ENCODE measurements around the gene NUP188. TPM values are rescaled to one million over a fixed set of nuclear protein-coding genes. Genes with fewer than 3 reads are reported as not detected.

Gene NUP188
- total RNA-seq (2014; rRNA removed; shearing (Covaris generic)) = 81.3 and 87.9 TPM in 2 replicates

- peaks cover 7% of the 10 kb centered on the region; the same call in 1 of the 2 replicates for H3K36me3 ChIP-seq (replicated peaks; ENCODE audit: control insufficient read depth, insufficient read depth, low read length)
- peak; percentile 100 for DNase-seq
- H3K27me3 ChIP-seq (ENCODE audit: control insufficient read depth, insufficient read depth, low read length) = no peaks in the 10 kb centered on the region
- peak within 1 kb of the TSS; percentile 100 for H3K4me3 ChIP-seq (ENCODE audit: insufficient read depth, low read depth, low read length)
Measured at GRCh38 chr9:128947527-128948301, at the start of gene NUP188, which contains the start of gene DOLK. Gene NUP188, plus strand, starts transcription at chr9:128947699. Its CDS starts 21 bp downstream, at chr9:128947720. Gene DOLK, minus strand, starts transcription at chr9:128947603. Its CDS starts 300 bp downstream, at chr9:128947303.

DNA sequence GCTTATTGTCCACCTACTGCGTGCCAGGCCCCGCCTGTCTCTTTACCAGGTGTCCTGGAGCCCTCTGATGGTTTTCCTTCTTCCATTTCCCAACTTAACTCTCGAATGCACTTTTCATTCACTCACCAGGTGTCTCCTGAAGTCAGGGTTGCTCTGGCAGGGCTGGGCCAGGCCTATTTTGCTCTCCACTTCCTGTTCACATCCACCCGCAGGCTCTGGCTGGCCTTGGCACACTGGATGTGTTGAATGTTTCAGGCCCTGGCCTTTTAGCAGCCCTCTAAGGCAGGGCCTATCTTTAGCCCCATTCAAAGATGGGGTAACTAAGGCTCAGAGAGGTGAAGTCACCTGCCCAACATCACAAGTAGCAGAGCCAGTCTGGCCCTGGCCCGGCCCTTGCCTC is 49.1 kb upstream of the NUP188 start:
- H3K36me3 ChIP-seq (replicated peaks; ENCODE audit: control insufficient read depth, insufficient read depth, low read length) = peaks cover 2% of the 10 kb centered on the region

GRCh38 chr9:128898845-128899565 is 48.5 kb upstream of the NUP188 start:
- peaks cover 2% of the 10 kb centered on the region; the same call in 1 of the 2 replicates for H3K36me3 ChIP-seq (replicated peaks; ENCODE audit: control insufficient read depth, insufficient read depth, low read length)

More for the DNA sequence above, 49.1 kb upstream of the NUP188 start:
- DNase-seq = no peak
- H3K4me3 ChIP-seq (ENCODE audit: insufficient read depth, low read depth, low read length) = no peak overlapping the region
- H3K27me3 ChIP-seq (ENCODE audit: control insufficient read depth, insufficient read depth, low read length) = no peaks in the 10 kb centered on the region

DNA sequence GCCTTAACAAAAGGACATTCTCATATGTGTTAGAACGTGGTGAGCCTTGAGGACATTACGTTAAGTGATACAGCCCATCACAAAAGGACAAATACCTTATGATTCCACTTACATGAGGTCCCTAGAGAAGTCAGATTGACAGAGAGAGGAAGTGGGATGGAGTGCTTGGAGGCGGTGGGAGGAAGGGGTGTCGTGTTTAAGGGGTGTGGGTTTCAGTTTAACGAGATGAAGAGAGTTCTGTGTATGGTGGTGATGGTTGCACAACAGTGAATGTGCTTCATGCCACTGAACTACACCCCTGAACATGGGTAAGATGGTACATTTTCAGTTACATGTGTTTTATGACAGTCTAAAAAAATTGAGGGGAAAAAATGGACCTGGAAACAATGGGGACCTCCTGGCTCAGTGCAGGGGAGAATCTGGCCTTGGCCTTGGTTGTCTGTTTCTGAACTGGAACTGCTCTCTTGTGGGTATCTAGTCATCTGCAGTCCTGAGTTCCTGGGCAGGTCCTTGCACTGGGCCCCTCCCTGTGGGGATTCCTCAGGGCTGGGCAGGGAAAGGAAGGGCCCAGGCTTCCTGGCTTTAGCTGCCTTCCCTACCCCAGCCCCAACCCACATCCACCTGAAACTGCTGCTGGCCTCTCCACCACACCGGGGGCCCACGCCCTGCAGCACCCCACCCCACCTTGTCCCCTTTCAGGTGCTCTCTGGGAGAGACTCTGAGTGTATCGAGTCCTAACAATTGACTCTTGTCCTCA is 47.8 kb upstream of the NUP188 start:
- peaks cover 2% of the 10 kb centered on the region; the same call in 1 of the 2 replicates for H3K36me3 ChIP-seq (replicated peaks; ENCODE audit: control insufficient read depth, insufficient read depth, low read length)
- no peak for DNase-seq

More at GRCh38 chr9:128898845-128899565, 48.5 kb upstream of the NUP188 start:
- Histone ChIP-seq H3K4me3 (ENCODE audit: insufficient read depth, low read depth, low read length) (no peak overlapping the region), H3K27me3 (ENCODE audit: control insufficient read depth, insufficient read depth, low read length) (no peaks in the 10 kb centered on the region)
- DNase-seq = no peak

GRCh38 chr9:128901379-128901778 is 46.1 kb upstream of the NUP188 start:
- H3K36me3 ChIP-seq (replicated peaks; ENCODE audit: control insufficient read depth, insufficient read depth, low read length) = no peaks in the 10 kb centered on the region; the same call in 1 of the 2 replicates
- no peaks in the 10 kb centered on the region for H3K27me3 ChIP-seq (ENCODE audit: control insufficient read depth, insufficient read depth, low read length)
- H3K4me3 ChIP-seq (ENCODE audit: insufficient read depth, low read depth, low read length) = no peak overlapping the region
- no peak for DNase-seq

More for the DNA sequence above, 47.8 kb upstream of the NUP188 start:
- no peaks in the 10 kb centered on the region for H3K27me3 ChIP-seq (ENCODE audit: control insufficient read depth, insufficient read depth, low read length)
- H3K4me3 ChIP-seq (ENCODE audit: insufficient read depth, low read depth, low read length) = no peak overlapping the region

DNA sequence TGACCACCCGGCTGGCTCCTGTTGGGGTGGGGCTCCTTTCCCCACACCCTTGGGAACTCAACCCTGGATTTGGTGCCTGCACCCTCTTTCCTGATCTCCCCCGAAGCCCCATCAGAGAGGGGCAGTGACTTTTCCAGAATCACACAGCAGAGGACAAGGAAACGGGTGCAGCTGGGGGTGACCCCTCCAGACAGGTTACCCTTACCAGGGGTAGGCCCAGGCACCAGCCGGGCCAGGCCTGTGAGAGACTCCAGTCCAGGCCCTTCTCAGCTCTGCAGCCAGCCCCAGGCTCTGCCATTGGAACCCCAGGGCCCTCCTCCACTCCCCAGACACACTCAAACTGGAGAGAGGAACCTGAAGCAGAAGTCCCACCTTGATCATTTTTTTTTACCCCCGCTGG is 45.7 kb upstream of the NUP188 start:
- Histone ChIP-seq H3K36me3 (replicated peaks; ENCODE audit: control insufficient read depth, insufficient read depth, low read length) (no peaks in the 10 kb centered on the region), H3K4me3 (ENCODE audit: insufficient read depth, low read depth, low read length) (no peak overlapping the region), H3K27me3 (ENCODE audit: control insufficient read depth, insufficient read depth, low read length) (no peaks in the 10 kb centered on the region)
- DNase-seq = no peak

GRCh38 chr9:128902351-128903078 is 45.0 kb upstream of the NUP188 start:
- Histone ChIP-seq H3K27me3 (ENCODE audit: control insufficient read depth, insufficient read depth, low read length) (no peaks in the 10 kb centered on the region), H3K36me3 (replicated peaks; ENCODE audit: control insufficient read depth, insufficient read depth, low read length) (no peaks in the 10 kb centered on the region; the same call in 1 of the 2 replicates), H3K4me3 (ENCODE audit: insufficient read depth, low read depth, low read length) (no peak overlapping the region)
- DNase-seq = no peak

GRCh38 chr9:128903079-128903461 is 44.4 kb upstream of the NUP188 start:
- Histone ChIP-seq H3K4me3 (ENCODE audit: insufficient read depth, low read depth, low read length) (no peak overlapping the region), H3K27me3 (ENCODE audit: control insufficient read depth, insufficient read depth, low read length) (no peaks in the 10 kb centered on the region), H3K36me3 (replicated peaks; ENCODE audit: control insufficient read depth, insufficient read depth, low read length) (peaks cover 5% of the 10 kb centered on the region)
- DNase-seq = no peak

DNA sequence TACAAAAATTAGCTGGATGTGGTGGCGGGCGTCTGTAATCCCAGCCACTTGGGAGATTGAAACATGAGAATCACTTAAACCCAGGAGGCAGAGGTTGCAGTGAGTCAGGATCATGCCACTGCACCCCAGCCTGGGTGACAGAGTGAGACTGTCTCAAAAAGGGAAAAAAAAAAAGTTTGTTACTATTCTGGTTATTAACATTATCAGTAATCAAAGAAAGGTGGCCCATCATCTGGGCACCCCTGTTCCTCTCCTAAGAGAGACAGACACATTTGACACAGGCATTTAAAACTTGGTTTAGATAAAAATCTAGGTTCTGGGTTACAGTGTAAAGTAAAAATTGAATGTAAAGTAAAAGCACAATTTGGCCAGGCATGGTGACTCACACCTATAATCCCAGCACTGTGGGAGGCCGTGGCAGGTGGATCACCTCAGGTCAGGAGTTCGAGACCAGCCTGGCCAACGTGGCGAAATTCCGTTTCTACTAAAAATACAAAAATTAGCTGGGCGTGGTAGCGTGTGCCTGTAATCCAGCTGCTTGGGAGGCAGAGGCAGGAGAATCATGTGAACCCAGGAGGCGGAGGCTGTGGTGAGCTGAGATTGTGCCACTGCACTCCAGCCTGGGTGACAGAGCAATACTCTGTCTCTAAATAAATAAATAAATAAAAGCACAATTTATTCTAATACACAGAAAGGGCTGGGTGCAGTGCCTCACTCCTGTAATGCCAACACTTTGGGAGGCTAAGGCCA is 43.5 kb upstream of the NUP188 start:
- H3K36me3 ChIP-seq (replicated peaks; ENCODE audit: control insufficient read depth, insufficient read depth, low read length) = peaks cover 15% of the 10 kb centered on the region
- H3K4me3 ChIP-seq (ENCODE audit: insufficient read depth, low read depth, low read length) = no peak overlapping the region
- DNase-seq = no peak
- H3K27me3 ChIP-seq (ENCODE audit: control insufficient read depth, insufficient read depth, low read length) = no peaks in the 10 kb centered on the region

DNA sequence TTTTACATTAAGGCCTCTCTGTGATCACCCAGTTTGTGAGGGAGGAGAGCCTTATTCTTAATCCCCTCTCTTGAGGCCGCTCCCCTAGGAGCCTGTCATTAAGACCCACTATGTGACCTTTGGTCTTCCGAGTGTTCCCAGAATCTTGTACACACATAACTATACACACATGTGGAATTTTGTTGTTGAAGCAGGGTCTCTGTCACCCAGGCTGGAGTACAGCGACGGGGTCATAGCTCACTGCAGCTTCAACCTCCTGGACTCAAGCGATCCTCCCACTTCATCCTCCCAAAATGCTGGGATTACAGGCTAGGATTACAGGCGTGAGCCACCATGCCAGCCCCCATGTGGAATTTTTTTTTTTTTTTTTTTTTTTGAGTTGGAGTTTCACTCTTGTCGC is 41.5 kb upstream of the NUP188 start:
- Histone ChIP-seq H3K36me3 (replicated peaks; ENCODE audit: control insufficient read depth, insufficient read depth, low read length) (peaks cover 23% of the 10 kb centered on the region), H3K27me3 (ENCODE audit: control insufficient read depth, insufficient read depth, low read length) (no peaks in the 10 kb centered on the region), H3K4me3 (ENCODE audit: insufficient read depth, low read depth, low read length) (no peak overlapping the region)
- DNase-seq = no peak

GRCh38 chr9:128906741-128907140 is 40.8 kb upstream of the NUP188 start:
- Histone ChIP-seq H3K27me3 (ENCODE audit: control insufficient read depth, insufficient read depth, low read length) (no peaks in the 10 kb centered on the region), H3K4me3 (ENCODE audit: insufficient read depth, low read depth, low read length) (no peak overlapping the region), H3K36me3 (replicated peaks; ENCODE audit: control insufficient read depth, insufficient read depth, low read length) (peaks cover 23% of the 10 kb centered on the region)
- no peak for DNase-seq

GRCh38 chr9:128908372-128908771 is 39.1 kb upstream of the NUP188 start:
- DNase-seq = no peak
- Histone ChIP-seq H3K27me3 (ENCODE audit: control insufficient read depth, insufficient read depth, low read length) (no peaks in the 10 kb centered on the region), H3K36me3 (replicated peaks; ENCODE audit: control insufficient read depth, insufficient read depth, low read length) (peaks cover 23% of the 10 kb centered on the region), H3K4me3 (ENCODE audit: insufficient read depth, low read depth, low read length) (no peak overlapping the region)

GRCh38 chr9:128909859-128910258 is 37.6 kb upstream of the NUP188 start:
- DNase-seq = no peak
- Histone ChIP-seq H3K36me3 (replicated peaks; ENCODE audit: control insufficient read depth, insufficient read depth, low read length) (peaks cover 23% of the 10 kb centered on the region), H3K27me3 (ENCODE audit: control insufficient read depth, insufficient read depth, low read length) (no peaks in the 10 kb centered on the region), H3K4me3 (ENCODE audit: insufficient read depth, low read depth, low read length) (no peak overlapping the region)

Data from H7 (cell line).